H1 (cell line): ENCODE measurements around the gene MST1R. TPM values are rescaled to one million over a fixed set of nuclear protein-coding genes. Genes with fewer than 3 reads are reported as not detected.

Source experiments
- CHD1 ChIP-seq: IDR thresholded peaks from 2 replicates; pipeline ENCODE4 v1.6.1; 2012; ENCODE audit warnings: low read depth, low read length, improper control_type of control experiment
- CTCF ChIP-seq, 3 experiments: IDR thresholded peaks; 1 replicate in 2 of 3; 2 replicates in 1 of 3; pipeline versions ENCODE4 v1.5.1 to v1.6.1; 2011; ENCODE audit warnings: low read length in 3 of 3, mild to moderate bottlenecking in 3 of 3, inconsistent platforms in 2 of 3, low read depth in 1 of 3, moderate library complexity in 1 of 3; ENCODE audit not compliant: insufficient read depth in 1 of 3; ENCODE audit errors: control extremely low read depth in 1 of 3
- KDM5A ChIP-seq: fragments of 200-600 bp; IDR thresholded peaks from 2 replicates; pipeline ENCODE4 v1.7.1; 2012; ENCODE audit warnings: mild to moderate bottlenecking, low read length, inconsistent platforms, mixed read lengths
- POU5F1 ChIP-seq: IDR thresholded peaks from 2 replicates; pipeline ENCODE4 v1.6.1; 2011; ENCODE audit warnings: low read depth, mild to moderate bottlenecking, low read length, moderate library complexity
- RXRA ChIP-seq: IDR thresholded peaks from 2 replicates; pipeline ENCODE4 v1.6.1; 2011; ENCODE audit warnings: low read depth, mild to moderate bottlenecking, low read length, moderate library complexity; ENCODE audit not compliant: insufficient read depth
- SP4 ChIP-seq: IDR thresholded peaks from 2 replicates; pipeline ENCODE4 v1.6.1; 2012; ENCODE audit warnings: low read length, inconsistent platforms
- TAF1 ChIP-seq: IDR thresholded peaks from 2 replicates; pipeline ENCODE4 v1.6.1; 2011; ENCODE audit warnings: mild to moderate bottlenecking, low read depth, low read length
- ZNF274 ChIP-seq: IDR thresholded peaks from 2 replicates; pipeline ENCODE4 v1.7.0; 2012; ENCODE audit warnings: low read length, borderline replicate concordance; ENCODE audit errors: extremely low read depth
- polyA plus RNA-seq, 7 experiments: library from polyadenylated mRNA; depleted of rRNA in 3 of 7; stranded (reverse) in 5 of 7; unstranded in 2 of 7; fragments of >200 nt in 5 of 7; fragments of 200-250 nt in 2 of 7; gene quantifications; 1 replicate in 5 of 7; 2 replicates in 1 of 7; 4 replicates in 1 of 7; pipeline versions ENCODE4 v1.2.1 to v1.2.3, GENCODE V29; 2011 to 2013; ENCODE audit warnings: missing spikeins in 2 of 7, mixed read lengths in 2 of 7
- total RNA-seq: library from RNA; stranded (reverse); fragmentation: NEBNext Ultra II Directional; extraction: Animal tissue kit (Norgen Biotek cat#: 25700); gene quantifications from 2 replicates; pipeline ENCODE4 v1.2.1, GENCODE V29; 2021
- TF ChIP-seq, protein P1 (sequence below): IDR thresholded peaks from 2 replicates; pipeline ENCODE4 v1.6.1; 2012; ENCODE audit warnings: low read length, inconsistent platforms

Gene MST1R
- total and polyA plus RNA-seq, 2 of the 8 experiments (the other 6 are each of a cell fraction or from before 2014, with no cell fraction given), result 4.8 to 7.6 TPM

DNA sequence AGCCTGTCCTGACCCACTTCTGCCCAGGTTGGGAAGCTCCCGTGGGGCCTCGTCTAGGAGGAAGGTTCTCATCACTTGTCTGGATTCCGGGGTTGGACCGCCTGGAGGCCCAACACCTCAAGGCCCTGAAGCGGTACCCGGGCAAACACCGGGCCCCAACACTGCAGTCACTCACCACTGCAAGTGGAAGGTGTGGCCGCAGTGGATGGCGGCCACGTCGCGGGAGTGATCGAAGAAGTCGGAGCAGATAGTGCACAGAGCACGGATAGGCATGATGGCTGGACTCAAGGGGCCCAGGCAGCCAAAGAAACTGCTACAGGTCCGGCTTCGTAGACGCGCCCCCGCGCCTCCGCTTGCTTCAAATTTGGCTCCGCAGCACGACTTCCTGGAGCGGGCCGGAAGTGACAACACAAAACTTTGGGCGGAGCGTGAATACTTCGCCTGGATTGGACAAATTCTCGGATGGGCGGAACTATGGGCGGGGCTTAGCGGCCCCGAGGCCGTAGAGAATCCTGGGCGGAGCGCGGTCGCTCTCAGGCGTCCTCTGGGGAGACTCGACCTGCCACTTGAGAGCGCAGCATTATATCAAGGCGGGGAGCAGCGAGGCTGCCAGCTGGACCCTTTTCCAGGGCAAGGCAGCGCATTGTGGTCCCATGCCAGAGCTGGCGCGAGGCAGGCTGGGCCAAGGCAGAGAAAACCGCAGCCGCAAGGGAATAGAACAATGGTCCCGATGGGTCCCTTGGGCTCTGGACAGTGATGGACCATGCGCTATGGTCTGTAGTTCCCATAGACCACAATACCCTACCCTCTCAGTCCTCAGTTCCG, 47.3 kb downstream of the MST1R start, which contains the start of gene TRAIP (continued):
- TF ChIP-seq SP4, result peak; percentile 91; the same call in 1 of the 2 replicates
- TF ChIP-seq CHD1, result no peak
- no peak for TF ChIP-seq ZNF274
- no peak for TF ChIP-seq POU5F1
- TF ChIP-seq, protein P1, sequence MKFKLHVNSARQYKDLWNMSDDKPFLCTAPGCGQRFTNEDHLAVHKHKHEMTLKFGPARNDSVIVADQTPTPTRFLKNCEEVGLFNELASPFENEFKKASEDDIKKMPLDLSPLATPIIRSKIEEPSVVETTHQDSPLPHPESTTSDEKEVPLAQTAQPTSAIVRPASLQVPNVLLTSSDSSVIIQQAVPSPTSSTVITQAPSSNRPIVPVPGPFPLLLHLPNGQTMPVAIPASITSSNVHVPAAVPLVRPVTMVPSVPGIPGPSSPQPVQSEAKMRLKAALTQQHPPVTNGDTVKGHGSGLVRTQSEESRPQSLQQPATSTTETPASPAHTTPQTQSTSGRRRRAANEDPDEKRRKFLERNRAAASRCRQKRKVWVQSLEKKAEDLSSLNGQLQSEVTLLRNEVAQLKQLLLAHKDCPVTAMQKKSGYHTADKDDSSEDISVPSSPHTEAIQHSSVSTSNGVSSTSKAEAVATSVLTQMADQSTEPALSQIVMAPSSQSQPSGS, result peak; percentile 68
- no peak for TF ChIP-seq CTCF (IDR thresholded peaks at IDR 0.05; ENCODE audit: control extremely low read depth in 1 of 3, insufficient read depth in 1 of 3, low read depth in 1 of 3, low read length in 3 of 3)
- TF ChIP-seq TAF1, result peak; percentile 82
- TF ChIP-seq RXRA, result no peak
- no peak for TF ChIP-seq KDM5A
